Mesothelial cell of epicardium (in vitro differentiated cells): ENCODE results near the gene ADARB2. TPM values are rescaled to one million over a fixed set of nuclear protein-coding genes. Genes with fewer than 3 reads are reported as not detected.

ENCODE experiments used
- DNase-seq, 2 experiments: peaks; one replicate each; pipeline ENCODE4 v3.0.0; 2021; ENCODE audit warnings: low spot score in 2 of 2; ENCODE audit not compliant: unreplicated experiment in 2 of 2
- H3K27ac Mint-ChIP-seq: 2 replicates; pipeline ENCODE4 v1.8.0; 2021; ENCODE audit warnings: mixed read lengths
- H3K27me3 Mint-ChIP-seq: 2 replicates; pipeline ENCODE4 v1.8.0; 2021; ENCODE audit warnings: low read depth, mixed read lengths
- H3K36me3 Mint-ChIP-seq: 2 replicates; pipeline ENCODE4 v1.8.0; 2021; ENCODE audit warnings: mixed read lengths
- H3K4me1 Mint-ChIP-seq: 2 replicates; pipeline ENCODE4 v1.8.0; 2021; ENCODE audit warnings: mixed read lengths
- H3K4me3 Mint-ChIP-seq: 2 replicates; pipeline ENCODE4 v1.8.0; 2021; ENCODE audit warnings: mild to moderate bottlenecking, moderate library complexity, mixed read lengths
- H3K9me3 Mint-ChIP-seq: 2 replicates; pipeline ENCODE4 v1.8.0; 2021; ENCODE audit warnings: mixed read lengths
- total RNA-seq: library from RNA; stranded (reverse); gene quantifications from 3 replicates; pipeline ENCODE4 v1.2.1, GENCODE V29; 2021
- TF ChIP-seq, protein P1 (sequence below): fragments of 200-600 bp; sonication (generic); IDR thresholded peaks from one replicate; pipeline ENCODE4 v1.5.0; 2021; ENCODE audit warnings: antibody characterized with exemption; ENCODE audit not compliant: unreplicated experiment

The ADARB2 gene
- total RNA-seq, 1 donor from 2014 or later = 0.38 TPM

DNA sequence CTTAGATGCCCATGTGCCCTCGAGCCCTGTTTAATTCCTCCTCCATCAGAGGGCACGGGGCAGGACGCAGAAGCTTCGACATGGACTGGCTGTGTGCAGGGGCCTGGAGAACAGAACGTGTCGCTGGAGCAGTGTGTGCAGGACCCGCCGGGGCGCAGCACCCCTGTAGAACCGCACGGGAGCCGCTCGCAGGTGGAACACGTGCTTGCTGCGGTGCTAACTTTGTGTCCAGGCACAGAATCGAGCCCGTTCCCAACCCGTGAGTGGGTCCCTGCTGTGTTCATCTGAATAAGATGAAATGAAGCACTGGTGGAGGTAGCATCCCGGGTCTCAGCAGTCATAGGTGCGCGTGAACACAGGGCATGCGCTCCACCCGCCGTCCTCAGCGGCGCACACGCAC, 564.2 kb downstream of the ADARB2 start:
- Mint-ChIP-seq H3K27ac (no peak overlapping the region), H3K27me3 (peaks cover 28% of the 10 kb centered on the region), H3K36me3 (no peaks in the 10 kb centered on the region), H3K4me1 (no peaks in the 10 kb centered on the region), H3K4me3 (no peak overlapping the region), H3K9me3 (no peaks in the 10 kb centered on the region)
- TF ChIP-seq, protein P1, sequence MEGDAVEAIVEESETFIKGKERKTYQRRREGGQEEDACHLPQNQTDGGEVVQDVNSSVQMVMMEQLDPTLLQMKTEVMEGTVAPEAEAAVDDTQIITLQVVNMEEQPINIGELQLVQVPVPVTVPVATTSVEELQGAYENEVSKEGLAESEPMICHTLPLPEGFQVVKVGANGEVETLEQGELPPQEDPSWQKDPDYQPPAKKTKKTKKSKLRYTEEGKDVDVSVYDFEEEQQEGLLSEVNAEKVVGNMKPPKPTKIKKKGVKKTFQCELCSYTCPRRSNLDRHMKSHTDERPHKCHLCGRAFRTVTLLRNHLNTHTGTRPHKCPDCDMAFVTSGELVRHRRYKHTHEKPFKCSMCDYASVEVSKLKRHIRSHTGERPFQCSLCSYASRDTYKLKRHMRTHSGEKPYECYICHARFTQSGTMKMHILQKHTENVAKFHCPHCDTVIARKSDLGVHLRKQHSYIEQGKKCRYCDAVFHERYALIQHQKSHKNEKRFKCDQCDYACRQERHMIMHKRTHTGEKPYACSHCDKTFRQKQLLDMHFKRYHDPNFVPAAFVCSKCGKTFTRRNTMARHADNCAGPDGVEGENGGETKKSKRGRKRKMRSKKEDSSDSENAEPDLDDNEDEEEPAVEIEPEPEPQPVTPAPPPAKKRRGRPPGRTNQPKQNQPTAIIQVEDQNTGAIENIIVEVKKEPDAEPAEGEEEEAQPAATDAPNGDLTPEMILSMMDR = no peak
- DNase-seq = no peak

DNA sequence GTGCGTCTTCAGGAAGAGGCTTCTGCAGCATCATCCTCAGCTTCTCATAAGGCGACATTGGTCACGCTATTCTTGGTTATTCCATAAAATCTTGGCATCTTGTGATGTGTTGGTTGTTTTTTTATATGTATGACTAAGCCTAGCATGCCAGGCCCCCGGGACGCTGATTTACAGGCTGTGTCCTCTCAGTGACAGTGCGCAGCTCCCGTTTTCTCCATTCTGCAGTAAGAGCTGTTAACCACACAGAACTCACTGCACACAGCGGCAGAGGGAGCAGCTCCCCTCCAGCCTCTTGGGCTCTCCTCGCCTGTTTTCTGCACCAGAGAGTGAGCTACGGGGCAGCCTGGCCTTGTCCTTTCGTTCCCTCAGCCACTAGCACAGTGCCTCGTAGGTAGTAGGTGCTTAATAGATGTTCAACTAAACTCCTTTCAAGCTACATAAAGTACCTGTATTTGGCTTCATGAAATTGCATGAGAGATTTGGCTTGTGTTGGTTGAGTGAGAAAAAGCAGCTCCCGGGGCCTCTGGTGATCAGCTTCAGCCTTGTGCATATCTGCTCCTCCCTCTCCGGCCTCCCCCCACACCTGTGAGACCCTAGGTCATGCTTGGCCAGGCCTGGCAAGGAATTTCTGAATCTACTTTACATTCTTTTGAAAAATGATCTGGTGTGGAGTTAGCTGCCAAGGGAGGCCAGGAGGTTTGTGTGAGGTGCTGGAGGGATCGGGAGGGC, 564.9 kb downstream of the ADARB2 start:
- H3K4me3 Mint-ChIP-seq = no peak overlapping the region
- H3K9me3 Mint-ChIP-seq = no peaks in the 10 kb centered on the region
- no peaks in the 10 kb centered on the region for H3K36me3 Mint-ChIP-seq

DNA sequence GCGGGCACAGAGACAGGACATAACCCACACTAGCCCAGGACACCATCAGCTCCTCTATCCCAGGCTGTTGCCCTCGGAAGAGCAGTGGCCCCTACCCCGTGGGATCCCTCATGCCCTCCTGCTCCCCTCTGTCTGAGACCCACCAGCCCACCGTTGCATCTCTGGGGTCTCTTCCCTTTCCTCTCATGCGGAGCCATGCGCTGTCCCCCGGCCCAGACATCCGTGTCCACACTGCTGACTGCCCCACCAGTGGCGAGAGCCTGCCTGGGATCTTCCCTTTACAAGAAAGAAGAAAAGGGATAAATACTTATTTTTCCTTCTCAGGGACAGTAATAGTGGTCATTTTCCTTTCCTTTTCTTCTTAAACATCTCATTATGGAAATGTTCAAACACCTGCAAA, 565.7 kb downstream of the ADARB2 start:
- H3K9me3 Mint-ChIP-seq = no peaks in the 10 kb centered on the region
- DNase-seq = no peak
- TF ChIP-seq, protein P1 = no peak
- H3K36me3 Mint-ChIP-seq = no peaks in the 10 kb centered on the region
- H3K27ac Mint-ChIP-seq = no peak overlapping the region
- peaks cover 35% of the 10 kb centered on the region for H3K27me3 Mint-ChIP-seq
- H3K4me3 Mint-ChIP-seq = no peak overlapping the region
- H3K4me1 Mint-ChIP-seq = no peaks in the 10 kb centered on the region

More for the DNA sequence above, 564.9 kb downstream of the ADARB2 start:
- TF ChIP-seq, protein P1 = no peak
- H3K4me1 Mint-ChIP-seq = no peaks in the 10 kb centered on the region
- no peak overlapping the region for H3K27ac Mint-ChIP-seq
- H3K27me3 Mint-ChIP-seq = peaks cover 32% of the 10 kb centered on the region
- DNase-seq = no peak

DNA sequence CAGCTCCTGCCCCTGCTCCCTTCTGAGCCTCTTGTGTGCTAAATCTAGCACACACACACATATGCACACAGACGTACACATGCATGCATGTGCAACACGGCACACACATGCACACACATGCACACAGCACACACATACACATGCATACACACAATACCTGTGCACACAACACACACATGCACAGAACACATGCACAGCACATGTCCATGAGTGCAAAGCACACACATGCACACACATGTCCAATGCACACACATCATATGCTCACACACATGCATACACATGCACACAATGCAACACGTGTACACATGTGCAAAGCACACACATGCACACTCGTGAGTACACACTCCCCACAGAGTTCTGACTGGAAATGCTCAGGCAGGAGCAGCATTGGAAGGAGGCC, 566.1 kb downstream of the ADARB2 start:
- Mint-ChIP-seq H3K27me3 (peaks cover 35% of the 10 kb centered on the region), H3K4me1 (no peaks in the 10 kb centered on the region), H3K4me3 (no peak overlapping the region), H3K27ac (no peak overlapping the region), H3K9me3 (no peaks in the 10 kb centered on the region), H3K36me3 (no peaks in the 10 kb centered on the region)
- TF ChIP-seq, protein P1 = no peak
- no peak for DNase-seq

DNA sequence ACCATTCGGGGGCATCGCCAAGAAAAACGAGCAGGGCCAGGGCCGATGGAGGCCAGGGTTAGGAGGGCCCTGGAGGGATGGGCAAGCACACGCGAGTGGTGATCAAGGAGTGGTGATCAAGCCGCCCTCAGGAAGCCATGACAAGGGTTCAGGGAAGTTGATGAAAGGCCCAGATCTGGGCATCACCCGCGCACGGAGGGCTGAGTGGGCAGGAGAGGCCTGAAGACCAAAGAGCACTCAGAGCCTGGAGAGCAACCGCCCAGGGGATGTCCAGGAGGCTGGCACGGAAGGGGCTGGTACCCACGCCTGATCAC, 566.5 kb downstream of the ADARB2 start:
- Mint-ChIP-seq H3K27ac (no peak overlapping the region), H3K27me3 (peaks cover 37% of the 10 kb centered on the region), H3K36me3 (no peaks in the 10 kb centered on the region), H3K4me3 (no peak overlapping the region), H3K4me1 (no peaks in the 10 kb centered on the region), H3K9me3 (no peaks in the 10 kb centered on the region)
- TF ChIP-seq, protein P1 = no peak
- DNase-seq = no peak
